IgD-negative memory B cell (primary cell): Measurements from ENCODE around the gene TPSD1. TPM values are rescaled to one million over a fixed set of nuclear protein-coding genes. Genes with fewer than 3 reads are reported as not detected.
"Not testable (repeated sequence)": the region's sequence is repeated elsewhere in the genome, so short reads cannot be mapped to it uniquely, and the experiment has no call there.

Experiments
- H3K27ac Mint-ChIP-seq, 3 donors: one replicate each; pipeline ENCODE4 v1.8.0; 2020 to 2022; ENCODE audit warnings: mild to moderate bottlenecking in 3 of 3, mixed read lengths in 3 of 3, moderate library complexity in 1 of 3
- H3K27me3 Mint-ChIP-seq: one replicate; pipeline ENCODE4 v1.8.0; 2021; ENCODE audit warnings: mixed read lengths
- H3K36me3 Mint-ChIP-seq: one replicate; pipeline ENCODE4 v1.8.0; 2020; ENCODE audit warnings: mild to moderate bottlenecking, mixed read lengths
- H3K4me1 Mint-ChIP-seq, 3 donors: one replicate each; pipeline ENCODE4 v1.8.0; 2020 to 2022; ENCODE audit warnings: mixed read lengths in 3 of 3, mild to moderate bottlenecking in 1 of 3
- H3K4me3 Mint-ChIP-seq, 4 donors: one replicate each; pipeline ENCODE4 v1.8.0; 2020 to 2022; ENCODE audit warnings: mild to moderate bottlenecking in 4 of 4, mixed read lengths in 4 of 4, moderate library complexity in 3 of 4
- H3K9me3 Mint-ChIP-seq, 3 donors: one replicate each; pipeline ENCODE4 v1.8.0; 2020 to 2021; ENCODE audit warnings: mixed read lengths in 3 of 3, mild to moderate bottlenecking in 1 of 3
- polyA plus RNA-seq: library from polyadenylated mRNA; unstranded; fragments of 300-500 nt; fragmentation: Illumina TruSeq; gene quantifications from one replicate; pipeline ENCODE4 v1.2.3, GENCODE V29; 2021

TPSD1 gene
- polyA plus RNA-seq, 1 donor from 2014 or later, result not detected

- H3K27me3 Mint-ChIP-seq, result peaks cover 38% of the 10 kb centered on the region
Measured at GRCh38 chr16:1288813-1289476, 33.1 kb downstream of the TPSD1 start.

GRCh38 chr16:1289477-1289866 lies 33.6 kb downstream of the TPSD1 start:
- Mint-ChIP-seq H3K27me3 (peaks cover 42% of the 10 kb centered on the region), H3K27ac (no peak overlapping the region), H3K36me3 (peaks cover 1% of the 10 kb centered on the region), H3K4me3 (peak overlapping the region in 2 of 4 donors; percentile 39 to 71), H3K9me3 (no peaks in the 10 kb centered on the region), H3K4me1 (peaks cover 7 to 10% (median 9%) of the 10 kb centered on the region in 3 donors)

More at GRCh38 chr16:1288813-1289476, 33.1 kb downstream of the TPSD1 start:
- peak overlapping the region in 1 of 3 donors; percentile 57 for H3K27ac Mint-ChIP-seq
- peak overlapping the region in 1 of 4 donors; percentile 47 for H3K4me3 Mint-ChIP-seq
- H3K9me3 Mint-ChIP-seq, result no peaks in the 10 kb centered on the region
- H3K36me3 Mint-ChIP-seq, result no peaks in the 10 kb centered on the region
- H3K4me1 Mint-ChIP-seq, result peaks cover 2 to 8% (median 4%) of the 10 kb centered on the region in 3 donors

GRCh38 chr16:1290063-1290501 lies 34.2 kb downstream of the TPSD1 start:
- Mint-ChIP-seq H3K9me3 (no peaks in the 10 kb centered on the region), H3K4me3 (peak overlapping the region in 1 of 4 donors; percentile 28), H3K4me1 (peaks cover 8 to 10% (median 10%) of the 10 kb centered on the region in 3 donors), H3K27me3 (peaks cover 42% of the 10 kb centered on the region), H3K36me3 (peaks cover 1% of the 10 kb centered on the region), H3K27ac (peak overlapping the region in 1 of 3 donors; percentile 16)

GRCh38 chr16:1290860-1291575 lies 35.1 kb downstream of the TPSD1 start:
- no peaks in the 10 kb centered on the region for H3K9me3 Mint-ChIP-seq
- H3K36me3 Mint-ChIP-seq, result peaks cover 1% of the 10 kb centered on the region
- H3K4me1 Mint-ChIP-seq, result peaks cover 8 to 14% (median 12%) of the 10 kb centered on the region in 3 donors
- no peak overlapping the region for H3K27ac Mint-ChIP-seq
- peaks cover 47% of the 10 kb centered on the region for H3K27me3 Mint-ChIP-seq
- H3K4me3 Mint-ChIP-seq, result peak overlapping the region in 1 of 4 donors; percentile 55

GRCh38 chr16:1291576-1291974 lies 35.7 kb downstream of the TPSD1 start:
- Mint-ChIP-seq H3K27ac (no peak overlapping the region), H3K9me3 (no peaks in the 10 kb centered on the region), H3K27me3 (peaks cover 47% of the 10 kb centered on the region), H3K4me3 (peak overlapping the region in 1 of 4 donors; percentile 83), H3K36me3 (peaks cover 1% of the 10 kb centered on the region), H3K4me1 (peaks cover 8 to 17% (median 12%) of the 10 kb centered on the region in 3 donors)

GRCh38 chr16:1292208-1292607 lies 36.3 kb downstream of the TPSD1 start:
- H3K36me3 Mint-ChIP-seq, H3K9me3 Mint-ChIP-seq, H3K4me3 Mint-ChIP-seq, H3K27ac Mint-ChIP-seq: not testable (repeated sequence)
- peaks cover 8 to 22% (median 17%) of the 10 kb centered on the region in 3 donors for H3K4me1 Mint-ChIP-seq
- peaks cover 47% of the 10 kb centered on the region for H3K27me3 Mint-ChIP-seq

- not testable (repeated sequence) for H3K4me3 Mint-ChIP-seq, H3K9me3 Mint-ChIP-seq, H3K36me3 Mint-ChIP-seq, H3K27ac Mint-ChIP-seq
- Mint-ChIP-seq H3K27me3 (peaks cover 44% of the 10 kb centered on the region), H3K4me1 (peaks cover 8 to 20% (median 18%) of the 10 kb centered on the region in 3 donors)
Measured at GRCh38 chr16:1292808-1293207, 36.9 kb downstream of the TPSD1 start.

GRCh38 chr16:1293921-1294656 lies 38.2 kb downstream of the TPSD1 start:
- Mint-ChIP-seq H3K27ac (peak overlapping the region in 2 of 3 donors; percentile 23 to 46), H3K4me1 (peaks cover 8 to 19% (median 17%) of the 10 kb centered on the region in 3 donors), H3K36me3 (peaks cover 1% of the 10 kb centered on the region), H3K4me3 (peak overlapping the region in 1 of 4 donors; percentile 79), H3K9me3 (no peaks in the 10 kb centered on the region), H3K27me3 (peaks cover 35% of the 10 kb centered on the region)

- Mint-ChIP-seq H3K4me1 (peaks cover 8 to 17% (median 16%) of the 10 kb centered on the region in 3 donors), H3K36me3 (peaks cover 1% of the 10 kb centered on the region), H3K27ac (peak overlapping the region in 1 of 3 donors; percentile 73), H3K9me3 (no peaks in the 10 kb centered on the region), H3K4me3 (peak overlapping the region in 1 of 4 donors; percentile 70), H3K27me3 (peaks cover 22% of the 10 kb centered on the region)
Measured at GRCh38 chr16:1295465-1295864, 39.6 kb downstream of the TPSD1 start.

- Mint-ChIP-seq H3K27me3 (peaks cover 13% of the 10 kb centered on the region), H3K27ac (peak overlapping the region; percentile 0 to 53 (median 6)), H3K4me1 (peaks cover 8 to 19% (median 18%) of the 10 kb centered on the region in 3 donors), H3K4me3 (peak overlapping the region in 3 of 4 donors; percentile 47 to 71 (median 52))
- H3K36me3 Mint-ChIP-seq, H3K9me3 Mint-ChIP-seq: not testable (repeated sequence)
Measured at GRCh38 chr16:1296688-1297017, 40.8 kb downstream of the TPSD1 start.

GRCh38 chr16:1297018-1297696 lies 41.3 kb downstream of the TPSD1 start:
- peak overlapping the region; percentile 0 to 53 (median 6) for H3K27ac Mint-ChIP-seq
- H3K27me3 Mint-ChIP-seq, result peaks cover 10% of the 10 kb centered on the region
- peak overlapping the region in 3 of 4 donors; percentile 5 to 69 (median 47) for H3K4me3 Mint-ChIP-seq
- peaks cover 8 to 21% (median 20%) of the 10 kb centered on the region in 3 donors for H3K4me1 Mint-ChIP-seq
- no peaks in the 10 kb centered on the region for H3K9me3 Mint-ChIP-seq
- peaks cover 1% of the 10 kb centered on the region for H3K36me3 Mint-ChIP-seq

- peaks cover 8 to 27% (median 22%) of the 10 kb centered on the region in 3 donors for H3K4me1 Mint-ChIP-seq
- H3K4me3 Mint-ChIP-seq, result no peak overlapping the region
- peaks cover 1% of the 10 kb centered on the region for H3K36me3 Mint-ChIP-seq
- H3K9me3 Mint-ChIP-seq, result no peaks in the 10 kb centered on the region
- H3K27ac Mint-ChIP-seq, result peak overlapping the region in 2 of 3 donors; percentile 39 to 86
- peaks cover 10% of the 10 kb centered on the region for H3K27me3 Mint-ChIP-seq
Measured at GRCh38 chr16:1298406-1298805, 42.5 kb downstream of the TPSD1 start.

- Mint-ChIP-seq H3K4me3 (no peak overlapping the region), H3K4me1 (peaks cover 10 to 24% (median 24%) of the 10 kb centered on the region in 3 donors), H3K36me3 (peaks cover 1% of the 10 kb centered on the region), H3K27me3 (peaks cover 6% of the 10 kb centered on the region), H3K9me3 (no peaks in the 10 kb centered on the region), H3K27ac (no peak overlapping the region)
Measured at GRCh38 chr16:1299012-1299867, 43.4 kb downstream of the TPSD1 start.

- peak overlapping the region in 1 of 4 donors; percentile 5 for H3K4me3 Mint-ChIP-seq
- H3K9me3 Mint-ChIP-seq, result no peaks in the 10 kb centered on the region
- H3K27ac Mint-ChIP-seq, result no peak overlapping the region
- peaks cover 4% of the 10 kb centered on the region for H3K27me3 Mint-ChIP-seq
- no peaks in the 10 kb centered on the region for H3K36me3 Mint-ChIP-seq
- peaks cover 10 to 27% (median 24%) of the 10 kb centered on the region in 3 donors for H3K4me1 Mint-ChIP-seq
Measured at GRCh38 chr16:1299868-1300203, 44.0 kb downstream of the TPSD1 start.
